ENCODE data around the gene NT5C3A.
"Not testable (repeated sequence)": the region's sequence is repeated elsewhere in the genome, so short reads cannot be mapped to it uniquely, and the experiment has no call there.

- TF ChIP-seq EP300 (IDR thresholded peaks at IDR 0.05; ENCODE audit: low read depth); POLR2A (IDR thresholded peaks at IDR 0.05): not testable (repeated sequence)
- TF ChIP-seq, protein P1, sequence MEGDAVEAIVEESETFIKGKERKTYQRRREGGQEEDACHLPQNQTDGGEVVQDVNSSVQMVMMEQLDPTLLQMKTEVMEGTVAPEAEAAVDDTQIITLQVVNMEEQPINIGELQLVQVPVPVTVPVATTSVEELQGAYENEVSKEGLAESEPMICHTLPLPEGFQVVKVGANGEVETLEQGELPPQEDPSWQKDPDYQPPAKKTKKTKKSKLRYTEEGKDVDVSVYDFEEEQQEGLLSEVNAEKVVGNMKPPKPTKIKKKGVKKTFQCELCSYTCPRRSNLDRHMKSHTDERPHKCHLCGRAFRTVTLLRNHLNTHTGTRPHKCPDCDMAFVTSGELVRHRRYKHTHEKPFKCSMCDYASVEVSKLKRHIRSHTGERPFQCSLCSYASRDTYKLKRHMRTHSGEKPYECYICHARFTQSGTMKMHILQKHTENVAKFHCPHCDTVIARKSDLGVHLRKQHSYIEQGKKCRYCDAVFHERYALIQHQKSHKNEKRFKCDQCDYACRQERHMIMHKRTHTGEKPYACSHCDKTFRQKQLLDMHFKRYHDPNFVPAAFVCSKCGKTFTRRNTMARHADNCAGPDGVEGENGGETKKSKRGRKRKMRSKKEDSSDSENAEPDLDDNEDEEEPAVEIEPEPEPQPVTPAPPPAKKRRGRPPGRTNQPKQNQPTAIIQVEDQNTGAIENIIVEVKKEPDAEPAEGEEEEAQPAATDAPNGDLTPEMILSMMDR (IDR thresholded peaks at IDR 0.05), result not testable (repeated sequence)
Measured at GRCh38 chr7:32979902-32980301, 82.7 kb downstream of the NT5C3A start.

Measured in transverse colon (tissue), 3 donors.